CD4-positive, alpha-beta T cell treated with Interferon gamma for 1 hour (primary cell): ENCODE results near the gene IPO13.
A peak's percentile ranks its signal among the peaks of the same experiment; 100 is the strongest.

Experiments used
- DNase-seq: peaks from one replicate; pipeline ENCODE4 v3.0.0-alpha.2; 2020

Gene IPO13

GRCh38 chr1:43991476-43992231 lies 44.9 kb downstream of the IPO13 start, which contains the start of gene CCDC24:
Gene CCDC24 (plus strand): TSS chr1:43991599. CDS start chr1:43991879, 280 bp downstream.
- peak; percentile 75 for DNase-seq

- no peak for DNase-seq
Observed at GRCh38 chr1:43992232-43992995, 45.7 kb downstream of the IPO13 start.

GRCh38 chr1:43993206-43993914 lies 46.6 kb downstream of the IPO13 start:
- no peak for DNase-seq

GRCh38 chr1:43994071-43994470 lies 47.3 kb downstream of the IPO13 start:
- no peak for DNase-seq

- no peak for DNase-seq
Observed at GRCh38 chr1:43994794-43995790, 48.3 kb downstream of the IPO13 start.

GRCh38 chr1:43995984-43996732 lies 49.4 kb downstream of the IPO13 start:
- no peak for DNase-seq

GRCh38 chr1:43996733-43997115 lies 50.0 kb downstream of the IPO13 start:
- no peak for DNase-seq

- DNase-seq, result no peak
Observed at GRCh38 chr1:43997295-43997999, 50.7 kb downstream of the IPO13 start.

- DNase-seq, result no peak
Observed at GRCh38 chr1:43998000-43998378, 51.2 kb downstream of the IPO13 start.

GRCh38 chr1:43999455-43999854 lies 52.7 kb downstream of the IPO13 start:
- DNase-seq, result no peak

GRCh38 chr1:44000122-44000665 lies 53.4 kb downstream of the IPO13 start:
- DNase-seq, result no peak

- DNase-seq, result no peak
Observed at GRCh38 chr1:44002165-44002564, 55.4 kb downstream of the IPO13 start.

GRCh38 chr1:44002606-44003157 lies 55.9 kb downstream of the IPO13 start:
- no peak for DNase-seq

GRCh38 chr1:44008259-44008658 lies 61.5 kb downstream of the IPO13 start:
- no peak for DNase-seq

- no peak for DNase-seq
Observed at GRCh38 chr1:44010935-44011471, 64.3 kb downstream of the IPO13 start.

- DNase-seq, result no peak
Observed at GRCh38 chr1:44012404-44012803, 65.7 kb downstream of the IPO13 start.

GRCh38 chr1:44012941-44013609 lies 66.3 kb downstream of the IPO13 start:
- no peak for DNase-seq

- DNase-seq, result no peak
Observed at GRCh38 chr1:44013949-44014348, 67.2 kb downstream of the IPO13 start.

GRCh38 chr1:44014365-44015104 lies 67.8 kb downstream of the IPO13 start:
- DNase-seq, result no peak
